HL-60 (cell line): ENCODE results near the gene TXNRD2.

Experiments used
- CTCF ChIP-seq: IDR thresholded peaks from one replicate; pipeline ENCODE4 v1.5.1; 2011; ENCODE audit warnings: low read length, control low read depth, inconsistent platforms; ENCODE audit not compliant: insufficient read depth
- POLR2AphosphoS5 ChIP-seq: IDR thresholded peaks from 2 replicates; pipeline ENCODE4 v1.6.1; 2012; ENCODE audit warnings: low read depth

- no peak for TF ChIP-seq CTCF
- TF ChIP-seq POLR2AphosphoS5: no peak
These were observed 67.1 kb downstream of the TXNRD2 start for GRCh38 chr22:19874307-19875060.
